Gastrocnemius medialis (tissue), 4 donors: Measurements from ENCODE around the gene GCKR.

ENCODE experiments used
- CTCF ChIP-seq, 5 experiments: fragments of 450-650 bp in 3 of 5; fragments of 200-600 bp in 2 of 5; sonication (generic) in 2 of 5; IDR thresholded peaks in 4 of 5; conservative IDR thresholded peaks in 1 of 5; 1 replicate in 4 of 5; 2 replicates in 1 of 5; pipeline ENCODE4 v1.5.1; 2016 to 2019; ENCODE audit warnings: antibody characterized with exemption in 5 of 5, mild to moderate bottlenecking in 3 of 5, moderate library complexity in 3 of 5
- POLR2A ChIP-seq, 2 donors: fragments of 450-650 bp; IDR thresholded peaks; one replicate each; pipeline ENCODE4 v1.6.1; 2017; ENCODE audit warnings: antibody characterized with exemption in 2 of 2, mild to moderate bottlenecking in 2 of 2, moderate library complexity in 2 of 2

GRCh38 chr2:27518113-27518781, 21.6 kb downstream of the GCKR start:
- TF ChIP-seq POLR2A (IDR thresholded peaks at IDR 0.05) (no peak), CTCF (IDR thresholded peaks at IDR 0.05 in 4 of 5, conservative IDR thresholded peaks at IDR 0.05 in 1 of 5) (no peak)
